C4-2B (cell line): ENCODE data around the gene SCN4A.
"Not testable (repeated sequence)": the region's sequence is repeated elsewhere in the genome, so short reads cannot be mapped to it uniquely, and the experiment has no call there.

Experiments used
- ZFX ChIP-seq: fragments of 450-650 bp; IDR thresholded peaks from 2 replicates; pipeline ENCODE4 v1.6.1; 2017
- TF ChIP-seq, protein P1 (sequence below): fragments of 450-650 bp; conservative IDR thresholded peaks from 2 replicates; pipeline ENCODE4 v1.5.1; 2017; ENCODE audit warnings: mild to moderate bottlenecking

- TF ChIP-seq, protein P1, sequence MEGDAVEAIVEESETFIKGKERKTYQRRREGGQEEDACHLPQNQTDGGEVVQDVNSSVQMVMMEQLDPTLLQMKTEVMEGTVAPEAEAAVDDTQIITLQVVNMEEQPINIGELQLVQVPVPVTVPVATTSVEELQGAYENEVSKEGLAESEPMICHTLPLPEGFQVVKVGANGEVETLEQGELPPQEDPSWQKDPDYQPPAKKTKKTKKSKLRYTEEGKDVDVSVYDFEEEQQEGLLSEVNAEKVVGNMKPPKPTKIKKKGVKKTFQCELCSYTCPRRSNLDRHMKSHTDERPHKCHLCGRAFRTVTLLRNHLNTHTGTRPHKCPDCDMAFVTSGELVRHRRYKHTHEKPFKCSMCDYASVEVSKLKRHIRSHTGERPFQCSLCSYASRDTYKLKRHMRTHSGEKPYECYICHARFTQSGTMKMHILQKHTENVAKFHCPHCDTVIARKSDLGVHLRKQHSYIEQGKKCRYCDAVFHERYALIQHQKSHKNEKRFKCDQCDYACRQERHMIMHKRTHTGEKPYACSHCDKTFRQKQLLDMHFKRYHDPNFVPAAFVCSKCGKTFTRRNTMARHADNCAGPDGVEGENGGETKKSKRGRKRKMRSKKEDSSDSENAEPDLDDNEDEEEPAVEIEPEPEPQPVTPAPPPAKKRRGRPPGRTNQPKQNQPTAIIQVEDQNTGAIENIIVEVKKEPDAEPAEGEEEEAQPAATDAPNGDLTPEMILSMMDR: not testable (repeated sequence)
- not testable (repeated sequence) for TF ChIP-seq ZFX
These were observed 70.7 kb downstream of the SCN4A start for GRCh38 chr17:63901971-63902370.
